HCT116 (cell line): ENCODE measurements around the gene C22orf39. TPM values are rescaled to one million over a fixed set of nuclear protein-coding genes. Genes with fewer than 3 reads are reported as not detected.

ENCODE experiments used
- ATAC-seq: fragments of 200-7000 bp; cut with Tn5 transposase; 2 replicates; pipeline ENCODE4 v1.9.1; 2020; ENCODE audit warnings: mild to moderate bottlenecking, moderate library complexity
- BruUV-seq: library from RNA; stranded (reverse); fragments of 400-500 nt; replicated peaks from 2 replicates; lab custom pipeline; 2021; lab: Mats Ljungman, UMichigan
- CTCF ChIA-PET: fragments of 300-600 bp; sonication (Branson Sonifier 250); formaldehyde crosslinking; loops from one replicate; lab custom pipeline; 2021; ENCODE audit warnings: antibody characterized with exemption; lab: Charles Lee
- POLR2A ChIA-PET: fragments of 300-600, 350-600 bp; sonication (Branson Sonifier 250); formaldehyde crosslinking; loops from one replicate; lab custom pipeline; 2021; ENCODE audit warnings: antibody characterized with exemption; lab: Charles Lee
- RAD21 ChIA-PET, 2 experiments: fragments of 300-600 bp; sonication (Branson Sonifier 250); formaldehyde crosslinking; loops; one replicate each; lab custom pipeline; 2023; ENCODE audit warnings: low total read pairs in 2 of 2; ENCODE audit not compliant: uncharacterized antibody in 2 of 2, unreplicated experiment in 2 of 2, low non-redundant PET in 1 of 2; lab: Charles Lee
- DNase-seq: peaks from one replicate; pipeline ENCODE4 v3.0.0-alpha.2; 2010; ENCODE audit warnings: low read depth, low spot score
- H2AFZ ChIP-seq: fragments of 200-600 bp; shearing (Covaris generic), sonication (generic); 2 replicates; pipeline ENCODE4 v1.6.1; 2017; ENCODE audit warnings: low read depth, mixed run types, mixed read lengths, antibody characterized with exemption, low read length; ENCODE audit not compliant: poor library complexity, severe bottlenecking
- H3K27ac ChIP-seq: 2 replicates; pipeline ENCODE4 v1.5.1; 2012; ENCODE audit warnings: low read depth, low read length
- H3K27me3 ChIP-seq: fragments of 200-600 bp; sonication (generic); 2 replicates; pipeline ENCODE4 v1.6.1; 2016; ENCODE audit warnings: mixed run types, low read length, mixed read lengths; ENCODE audit not compliant: insufficient read depth
- H3K36me3 ChIP-seq, 2 experiments: fragments of 200-500 bp in 1 of 2; fragments of 200-600 bp in 1 of 2; sonication (Bioruptor generic) in 1 of 2; sonication (generic) in 1 of 2; 2 replicates each; pipeline versions ENCODE4 v1.5.1 to v1.6.1; 2014 to 2016; ENCODE audit warnings: low read length in 2 of 2, inconsistent platforms in 1 of 2, mixed read lengths in 1 of 2, mixed run types in 1 of 2; ENCODE audit not compliant: insufficient read depth in 2 of 2, control insufficient read depth in 1 of 2
- H3K4me1 ChIP-seq, 2 experiments: fragments of 200-600 bp in 1 of 2; sonication (generic) in 1 of 2; 2 replicates each; pipeline versions ENCODE4 v1.5.1 to v1.6.1; 2012 to 2017; ENCODE audit warnings: low read length in 2 of 2, inconsistent platforms in 1 of 2, mild to moderate bottlenecking in 1 of 2, mixed read lengths in 1 of 2, mixed run types in 1 of 2, moderate library complexity in 1 of 2; ENCODE audit not compliant: insufficient read depth in 2 of 2, control insufficient read depth in 1 of 2
- H3K4me2 ChIP-seq: fragments of 200-600 bp; sonication (generic); 2 replicates; pipeline ENCODE4 v1.6.1; 2017; ENCODE audit warnings: mixed run types, low read length, mixed read lengths
- H3K4me3 ChIP-seq, 2 experiments: fragments of 200-600 bp in 1 of 2; sonication (generic) in 1 of 2; replicated peaks in 1 of 2; 2 replicates each; pipeline ENCODE4 v1.5.1; 2011 to 2016; ENCODE audit warnings: low read length in 2 of 2, control low read depth in 1 of 2, low read depth in 1 of 2, mild to moderate bottlenecking in 1 of 2, mixed read lengths in 1 of 2, mixed run types in 1 of 2
- H3K79me2 ChIP-seq: fragments of 200-600 bp; sonication (generic); 2 replicates; pipeline ENCODE4 v1.6.1; 2017; ENCODE audit warnings: mild to moderate bottlenecking, mixed run types, low read length, moderate library complexity, mixed read lengths; ENCODE audit not compliant: insufficient read depth
- H3K9ac ChIP-seq: fragments of 200-600 bp; sonication (generic); 2 replicates; pipeline ENCODE4 v1.6.1; 2016; ENCODE audit warnings: low read length, mixed read lengths
- H3K9me2 ChIP-seq: fragments of 200-600 bp; sonication (generic), shearing (Covaris generic); 2 replicates; pipeline ENCODE4 v1.6.1; 2017; ENCODE audit warnings: mixed run types, mild to moderate bottlenecking, moderate library complexity; ENCODE audit not compliant: insufficient read depth
- H3K9me3 ChIP-seq, 2 experiments: fragments of 200-500 bp in 1 of 2; fragments of 200-600 bp in 1 of 2; sonication (Bioruptor generic) in 1 of 2; sonication (generic) in 1 of 2; 2 replicates each; pipeline ENCODE4 v1.6.1; 2014 to 2017; ENCODE audit warnings: low read length in 2 of 2, mixed read lengths in 2 of 2, inconsistent platforms in 1 of 2, low read depth in 1 of 2, mild to moderate bottlenecking in 1 of 2, mixed run types in 1 of 2, moderate library complexity in 1 of 2; ENCODE audit not compliant: control insufficient read depth in 1 of 2, insufficient read depth in 1 of 2
- H4K20me1 ChIP-seq: fragments of 200-600 bp; sonication (generic), shearing (Covaris generic); 2 replicates; pipeline ENCODE4 v1.6.1; 2017; ENCODE audit warnings: mixed run types, mild to moderate bottlenecking, moderate library complexity; ENCODE audit not compliant: insufficient read depth
- CEBPB ChIP-seq: IDR thresholded peaks from 2 replicates; pipeline ENCODE4 v1.6.1; 2012; ENCODE audit warnings: low read depth
- ELF1 ChIP-seq: IDR thresholded peaks from 2 replicates; pipeline ENCODE4 v1.6.1; 2012; ENCODE audit warnings: low read depth, borderline replicate concordance
- FOSL1 ChIP-seq: IDR thresholded peaks from 2 replicates; pipeline ENCODE4 v1.6.1; 2012; ENCODE audit warnings: low read depth
- POLR2AphosphoS5 ChIP-seq: IDR thresholded peaks from 2 replicates; pipeline ENCODE4 v1.6.1; 2011; ENCODE audit warnings: mild to moderate bottlenecking, low read depth, low read length, moderate library complexity
- RAD21 ChIP-seq: IDR thresholded peaks from 2 replicates; pipeline ENCODE4 v1.6.1; 2012; ENCODE audit warnings: low read depth, mild to moderate bottlenecking
- SIN3A ChIP-seq: IDR thresholded peaks from 2 replicates; pipeline ENCODE4 v1.6.1; 2012; ENCODE audit warnings: low read depth
- SP1 ChIP-seq: IDR thresholded peaks from 2 replicates; pipeline ENCODE4 v1.6.1; 2012; ENCODE audit warnings: low read depth
- intact Hi-C: fragments of 100-400 bp; cut with micrococcal nuclease; formaldehyde crosslinking; loops from 2 replicates; pipeline ENCODE4 v1.10.0; 2022
- total RNA-seq: library from RNA; stranded (reverse); gene quantifications from one replicate; pipeline ENCODE4 v1.2.1, GENCODE V29; 2021; ENCODE audit not compliant: unreplicated experiment
- TF ChIP-seq, protein P1 (sequence below): IDR thresholded peaks from 2 replicates; pipeline ENCODE4 v1.6.1; 2011; ENCODE audit warnings: mild to moderate bottlenecking, low read length, moderate library complexity; ENCODE audit not compliant: insufficient replicate concordance; ENCODE audit errors: extremely low read depth

Gene C22orf39
- total RNA-seq, 1 experiment from 2014 or later: 17.7 TPM

DNA sequence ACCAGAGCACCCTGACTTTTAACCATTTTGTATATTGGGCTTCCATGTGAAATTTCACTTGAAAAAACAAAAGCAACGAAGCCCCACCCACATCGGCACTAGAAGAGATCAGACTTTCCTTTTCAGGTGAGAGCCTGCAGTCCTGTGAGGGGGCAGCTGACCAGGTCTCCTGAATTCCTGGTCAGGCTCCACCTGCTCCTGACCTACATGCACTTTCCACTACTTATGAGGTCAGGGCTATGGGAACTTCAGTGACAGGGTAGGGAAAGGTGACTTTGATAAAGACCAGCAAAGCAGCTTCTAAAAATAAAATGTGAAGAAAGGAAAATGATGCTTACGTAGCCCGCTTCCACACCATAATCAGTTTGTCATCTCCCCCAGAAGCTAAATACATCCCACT, 40.7 kb downstream of the C22orf39 start:
- peaks cover 21% of the 10 kb centered on the region for H3K79me2 ChIP-seq
- TF ChIP-seq, protein P1, sequence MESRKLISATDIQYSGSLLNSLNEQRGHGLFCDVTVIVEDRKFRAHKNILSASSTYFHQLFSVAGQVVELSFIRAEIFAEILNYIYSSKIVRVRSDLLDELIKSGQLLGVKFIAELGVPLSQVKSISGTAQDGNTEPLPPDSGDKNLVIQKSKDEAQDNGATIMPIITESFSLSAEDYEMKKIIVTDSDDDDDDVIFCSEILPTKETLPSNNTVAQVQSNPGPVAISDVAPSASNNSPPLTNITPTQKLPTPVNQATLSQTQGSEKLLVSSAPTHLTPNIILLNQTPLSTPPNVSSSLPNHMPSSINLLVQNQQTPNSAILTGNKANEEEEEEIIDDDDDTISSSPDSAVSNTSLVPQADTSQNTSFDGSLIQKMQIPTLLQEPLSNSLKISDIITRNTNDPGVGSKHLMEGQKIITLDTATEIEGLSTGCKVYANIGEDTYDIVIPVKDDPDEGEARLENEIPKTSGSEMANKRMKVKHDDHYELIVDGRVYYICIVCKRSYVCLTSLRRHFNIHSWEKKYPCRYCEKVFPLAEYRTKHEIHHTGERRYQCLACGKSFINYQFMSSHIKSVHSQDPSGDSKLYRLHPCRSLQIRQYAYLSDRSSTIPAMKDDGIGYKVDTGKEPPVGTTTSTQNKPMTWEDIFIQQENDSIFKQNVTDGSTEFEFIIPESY: no peak
- no peak overlapping the region for H3K4me2 ChIP-seq
- intact Hi-C loops: no loop called here
- no TSS peak for BruUV-seq
- ATAC-seq (no peak), DNase-seq (no peak)
- CTCF ChIA-PET: no interaction called here
- H3K36me3 ChIP-seq: peaks cover 31 to 32% of the 10 kb centered on the region in 2 experiments; a peak in 3 of 4 replicates
- H3K9ac ChIP-seq: no peak overlapping the region
- H2AFZ ChIP-seq: no peak overlapping the region
- no peak overlapping the region for H3K27ac ChIP-seq
- H3K9me2 ChIP-seq: no peaks in the 10 kb centered on the region
- H4K20me1 ChIP-seq: no peaks in the 10 kb centered on the region
- H3K27me3 ChIP-seq: no peaks in the 10 kb centered on the region
- no peak overlapping the region for H3K4me3 ChIP-seq
- no peaks in the 10 kb centered on the region for H3K9me3 ChIP-seq
- POLR2A ChIA-PET: no interaction called here
- RAD21 ChIA-PET: no interaction called here
- peaks cover 0 to 10% of the 10 kb centered on the region in 2 experiments; a peak in 2 of 4 replicates for H3K4me1 ChIP-seq

DNA sequence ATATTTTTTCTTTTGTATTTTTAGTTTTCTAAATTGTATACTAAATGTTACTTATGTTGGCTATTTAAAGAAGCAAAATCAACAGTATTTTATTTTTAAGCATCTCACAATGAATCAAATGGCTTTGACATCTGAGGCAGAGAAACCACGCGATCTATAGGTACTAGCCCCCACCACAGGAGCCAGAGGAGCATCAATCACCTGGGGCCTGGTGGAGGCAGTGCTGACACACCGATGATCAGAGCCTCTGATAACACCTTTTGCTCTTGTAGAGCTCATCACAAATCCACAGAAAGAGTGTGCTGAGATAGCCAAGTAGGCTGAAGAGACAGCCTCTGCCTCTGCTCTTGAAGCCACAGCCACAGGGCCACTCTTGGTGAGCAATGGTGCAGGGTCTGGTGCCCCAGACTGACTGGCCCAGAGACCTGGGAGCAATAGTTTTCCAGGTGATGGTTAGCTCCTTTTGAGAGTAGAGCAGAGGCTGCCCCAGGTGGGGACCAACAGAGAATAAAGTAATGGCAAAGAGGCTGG, 41.2 kb downstream of the C22orf39 start:
- no peaks in the 10 kb centered on the region for H3K9me2 ChIP-seq
- H3K4me3 ChIP-seq: no peak overlapping the region
- CTCF ChIA-PET: no interaction called here
- no peaks in the 10 kb centered on the region for H3K27me3 ChIP-seq
- ATAC-seq (no peak), DNase-seq (no peak)
- TF ChIP-seq FOSL1 (no peak), SIN3A (no peak), SP1 (no peak), RAD21 (no peak), ELF1 (no peak), CEBPB (no peak), POLR2AphosphoS5 (no peak)
- no peak overlapping the region for H3K4me2 ChIP-seq
- BruUV-seq: no TSS peak
- H3K9ac ChIP-seq: no peak overlapping the region
- intact Hi-C loops: no loop called here
- H3K4me1 ChIP-seq: peaks cover 0 to 10% of the 10 kb centered on the region in 2 experiments; a peak in 2 of 4 replicates
- POLR2A ChIA-PET: no interaction called here
- no peak overlapping the region for H2AFZ ChIP-seq
- RAD21 ChIA-PET: no interaction called here
- H3K36me3 ChIP-seq: peaks cover 31 to 35% of the 10 kb centered on the region in 2 experiments; a peak in 3 of 4 replicates
- H3K79me2 ChIP-seq: peaks cover 16% of the 10 kb centered on the region; the same call in 1 of the 2 replicates
- no peak overlapping the region for H3K27ac ChIP-seq
- no peaks in the 10 kb centered on the region for H4K20me1 ChIP-seq
- H3K9me3 ChIP-seq: no peaks in the 10 kb centered on the region
